ENCODE results near the gene CDC42SE1. TPM values are rescaled to one million over a fixed set of nuclear protein-coding genes. Genes with fewer than 3 reads are reported as not detected.

Gene CDC42SE1
- 52.9 TPM for polyA plus RNA-seq (2013, experiment 1 of 2; ENCODE audit: insufficient read length)
- 58.3 TPM for polyA plus RNA-seq (2013, experiment 2 of 2; ENCODE audit: insufficient read length)

GRCh38 chr1:151059109-151060006 is at the start of gene CDC42SE1:
Gene CDC42SE1 (minus strand): TSS chr1:151059622. CDS start chr1:151055730, 3,892 bp downstream.
- peak; percentile 84 for DNase-seq

GRCh38 chr1:151108331-151108730 is 48.9 kb upstream of the CDC42SE1 start:
- no peak for DNase-seq

- peak; percentile 20 for DNase-seq
Measured at GRCh38 chr1:151106894-151107293, 47.5 kb upstream of the CDC42SE1 start.

GRCh38 chr1:151104630-151105029 is 45.2 kb upstream of the CDC42SE1 start:
- DNase-seq: no peak

- no peak for DNase-seq
Measured at GRCh38 chr1:151098126-151098525, 38.7 kb upstream of the CDC42SE1 start.

- peak; percentile 2 for DNase-seq
Measured at GRCh38 chr1:151097426-151097825, 38.0 kb upstream of the CDC42SE1 start.

- no peak for DNase-seq
Measured at GRCh38 chr1:151085953-151086559, 26.6 kb upstream of the CDC42SE1 start.

- DNase-seq: no peak
Measured at GRCh38 chr1:151072224-151072623, 12.8 kb upstream of the CDC42SE1 start.

GRCh38 chr1:151070474-151071276 is 11.3 kb upstream of the CDC42SE1 start, which contains the start of gene GABPB2:
Gene GABPB2 (plus strand): TSS chr1:151070761. CDS start chr1:151088190, 17,429 bp downstream.
- peak; percentile 94 for DNase-seq

- no peak for DNase-seq
Measured at GRCh38 chr1:151069103-151069486, 9.7 kb upstream of the CDC42SE1 start.

GRCh38 chr1:151067185-151067584 is 7.8 kb upstream of the CDC42SE1 start:
- DNase-seq: no peak

GRCh38 chr1:151065089-151065645 is 5.7 kb upstream of the CDC42SE1 start:
- DNase-seq: no peak

- peak; percentile 86 for DNase-seq
Measured at GRCh38 chr1:151062741-151063371, 3.4 kb upstream of the CDC42SE1 start.

- DNase-seq: no peak
Measured at GRCh38 chr1:151061704-151062103, 2.3 kb upstream of the CDC42SE1 start.

- DNase-seq: peak; percentile 31
Measured at GRCh38 chr1:151060657-151061421, 1.4 kb upstream of the CDC42SE1 start.

GRCh38 chr1:151060007-151060656 is 710 bp upstream of the CDC42SE1 start, which contains the start of gene MLLT11:
Gene MLLT11 (plus strand): TSS chr1:151060397. CDS start chr1:151067225, 6,828 bp downstream.
- DNase-seq: peak; percentile 79

- peak; percentile 24 for DNase-seq
Measured at GRCh38 chr1:151058692-151059091, 730 bp downstream of the CDC42SE1 start.

GRCh38 chr1:151056149-151056548 is 3.3 kb downstream of the CDC42SE1 start:
- no peak for DNase-seq

- no peak for DNase-seq
Measured at GRCh38 chr1:151055581-151055980, 3.8 kb downstream of the CDC42SE1 start.

GRCh38 chr1:151054971-151055547 is 4.4 kb downstream of the CDC42SE1 start:
- no peak for DNase-seq

Data from fibroblast of skin of scalp (primary cell).